ENCODE results near the gene SRSF3.
"Not testable (repeated sequence)": the region's sequence is repeated elsewhere in the genome, so short reads cannot be mapped to it uniquely, and the experiment has no call there.

Gene SRSF3

GRCh38 chr6:36649701-36650484, 55.7 kb downstream of the SRSF3 start:
- Histone ChIP-seq H3K4me3 (ENCODE audit: low read depth, low read length, poor library complexity, severe bottlenecking) (no peak overlapping the region), H3K27ac (ENCODE audit: low read depth, low read length, poor library complexity, severe bottlenecking) (no peak overlapping the region), H3K4me2 (ENCODE audit: low read length) (no peak overlapping the region), H2AFZ (ENCODE audit: low read length) (no peak overlapping the region), H3K36me3 (ENCODE audit: insufficient read depth, low read length) (no peaks in the 10 kb centered on the region), H4K20me1 (ENCODE audit: insufficient read depth, low read length) (no peaks in the 10 kb centered on the region), H3K9me3 (ENCODE audit: low read length) (no peaks in the 10 kb centered on the region), H3K9ac (ENCODE audit: low read length) (no peak overlapping the region), H3K79me2 (ENCODE audit: insufficient read depth, low read length) (no peaks in the 10 kb centered on the region), H3K27me3 (ENCODE audit: insufficient read depth, low read length) (no peaks in the 10 kb centered on the region), H3K9me2 (ENCODE audit: low read depth, low read length) (no peaks in the 10 kb centered on the region), H3K4me1 (ENCODE audit: insufficient read depth, low read length, severe bottlenecking) (peaks cover 6% of the 10 kb centered on the region), H3F3A (ENCODE audit: insufficient read depth, low read length) (no peaks in the 10 kb centered on the region)
- TF ChIP-seq EZH2 (IDR thresholded peaks at IDR 0.05; ENCODE audit: borderline replicate concordance, low read length): no peak
- TF ChIP-seq CTCF (IDR thresholded peaks at IDR 0.05; ENCODE audit: low read length): no peak

- Histone ChIP-seq H3K4me1 (ENCODE audit: insufficient read depth, low read length, severe bottlenecking) (peaks cover 6% of the 10 kb centered on the region), H3K79me2 (ENCODE audit: insufficient read depth, low read length) (no peaks in the 10 kb centered on the region), H3K27ac (ENCODE audit: low read depth, low read length, poor library complexity, severe bottlenecking) (no peak overlapping the region), H3K36me3 (ENCODE audit: insufficient read depth, low read length) (no peaks in the 10 kb centered on the region), H3K27me3 (ENCODE audit: insufficient read depth, low read length) (no peaks in the 10 kb centered on the region), H3K9ac (ENCODE audit: low read length) (no peak overlapping the region), H3K9me3 (ENCODE audit: low read length) (no peaks in the 10 kb centered on the region), H3K4me3 (ENCODE audit: low read depth, low read length, poor library complexity, severe bottlenecking) (no peak overlapping the region), H4K20me1 (ENCODE audit: insufficient read depth, low read length) (no peaks in the 10 kb centered on the region), H3K4me2 (ENCODE audit: low read length) (no peak overlapping the region), H3F3A (ENCODE audit: insufficient read depth, low read length) (no peaks in the 10 kb centered on the region), H3K9me2 (ENCODE audit: low read depth, low read length) (no peaks in the 10 kb centered on the region), H2AFZ (ENCODE audit: low read length) (no peak overlapping the region)
- TF ChIP-seq CTCF (IDR thresholded peaks at IDR 0.05; ENCODE audit: low read length) (no peak), EZH2 (IDR thresholded peaks at IDR 0.05; ENCODE audit: borderline replicate concordance, low read length) (no peak)
These were observed 56.8 kb downstream of the SRSF3 start for GRCh38 chr6:36650848-36651478.

- TF ChIP-seq EZH2 (IDR thresholded peaks at IDR 0.05; ENCODE audit: borderline replicate concordance, low read length) (no peak), CTCF (IDR thresholded peaks at IDR 0.05; ENCODE audit: low read length) (no peak)
- H3K9me2 ChIP-seq (ENCODE audit: low read depth, low read length): no peaks in the 10 kb centered on the region
- H3K4me2 ChIP-seq (ENCODE audit: low read length): no peak overlapping the region
- no peaks in the 10 kb centered on the region for H3F3A ChIP-seq (ENCODE audit: insufficient read depth, low read length)
- no peaks in the 10 kb centered on the region for H4K20me1 ChIP-seq (ENCODE audit: insufficient read depth, low read length)
- H3K9me3 ChIP-seq (ENCODE audit: low read length): no peaks in the 10 kb centered on the region
- no peaks in the 10 kb centered on the region for H3K27me3 ChIP-seq (ENCODE audit: insufficient read depth, low read length)
- H3K27ac ChIP-seq (ENCODE audit: low read depth, low read length, poor library complexity, severe bottlenecking): no peak overlapping the region
- no peaks in the 10 kb centered on the region for H3K79me2 ChIP-seq (ENCODE audit: insufficient read depth, low read length)
- peaks cover 6% of the 10 kb centered on the region for H3K4me1 ChIP-seq (ENCODE audit: insufficient read depth, low read length, severe bottlenecking)
- no peak overlapping the region for H3K4me3 ChIP-seq (ENCODE audit: low read depth, low read length, poor library complexity, severe bottlenecking)
- no peak overlapping the region for H2AFZ ChIP-seq (ENCODE audit: low read length)
- no peaks in the 10 kb centered on the region for H3K36me3 ChIP-seq (ENCODE audit: insufficient read depth, low read length)
- no peak overlapping the region for H3K9ac ChIP-seq (ENCODE audit: low read length)
These were observed 57.7 kb downstream of the SRSF3 start for GRCh38 chr6:36651659-36652379.

DNA sequence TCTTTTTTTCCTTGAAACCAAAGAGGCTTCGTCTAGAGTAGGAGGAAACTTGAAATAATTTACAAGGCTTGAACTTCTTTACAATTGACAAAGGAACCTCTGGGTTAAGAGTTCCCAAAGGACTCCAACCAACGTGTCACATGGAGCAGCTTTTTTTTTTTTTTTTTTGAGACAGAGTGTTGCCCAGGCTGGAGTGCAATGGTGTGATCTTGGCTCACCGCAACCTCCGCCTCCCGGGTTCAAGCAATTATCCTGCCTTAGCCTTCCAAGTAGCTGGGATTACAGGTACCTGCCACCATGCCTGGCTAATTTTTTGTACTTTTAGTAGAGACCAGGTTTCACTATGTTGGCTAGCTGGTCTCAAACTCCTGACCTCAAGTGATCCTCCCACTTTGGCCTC, 60.3 kb downstream of the SRSF3 start:
- not testable (repeated sequence) for H3K9me3 ChIP-seq (ENCODE audit: low read length); H3K79me2 ChIP-seq (ENCODE audit: insufficient read depth, low read length); H3K4me1 ChIP-seq (ENCODE audit: insufficient read depth, low read length, severe bottlenecking); H2AFZ ChIP-seq (ENCODE audit: low read length); H3K36me3 ChIP-seq (ENCODE audit: insufficient read depth, low read length); H3K4me3 ChIP-seq (ENCODE audit: low read depth, low read length, poor library complexity, severe bottlenecking); H3F3A ChIP-seq (ENCODE audit: insufficient read depth, low read length); H3K9me2 ChIP-seq (ENCODE audit: low read depth, low read length); H3K27ac ChIP-seq (ENCODE audit: low read depth, low read length, poor library complexity, severe bottlenecking); H3K9ac ChIP-seq (ENCODE audit: low read length); H3K4me2 ChIP-seq (ENCODE audit: low read length); H4K20me1 ChIP-seq (ENCODE audit: insufficient read depth, low read length); H3K27me3 ChIP-seq (ENCODE audit: insufficient read depth, low read length)
